Activated CD8-positive, alpha-beta memory T cell treated with anti-CD3 and anti-CD28 coated beads, Interleukin-2, amount 50 U/mL, for 24 hours (primary cell): ENCODE data around the gene ZNF280A.
"Not testable (repeated sequence)": the region's sequence is repeated elsewhere in the genome, so short reads cannot be mapped to it uniquely, and the experiment has no call there.

ENCODE experiments used
- DNase-seq: peaks from one replicate; pipeline ENCODE4 v3.0.0-alpha.2; 2020; ENCODE audit errors: extremely low read depth

The ZNF280A gene

GRCh38 chr22:22468794-22469469, 51.1 kb downstream of the ZNF280A start:
- not testable (repeated sequence) for DNase-seq

GRCh38 chr22:22467112-22467511, 53.0 kb downstream of the ZNF280A start:
- DNase-seq = no peak

GRCh38 chr22:22465782-22466181, 54.3 kb downstream of the ZNF280A start:
- DNase-seq = no peak

- DNase-seq = no peak
Observed at GRCh38 chr22:22465094-22465602, 54.9 kb downstream of the ZNF280A start.

GRCh38 chr22:22464541-22465054, 55.5 kb downstream of the ZNF280A start:
- no peak for DNase-seq

GRCh38 chr22:22463855-22464540, 56.1 kb downstream of the ZNF280A start:
- DNase-seq = peak; percentile 8
